Activated CD4-positive, alpha-beta memory T cell treated with anti-CD3 and anti-CD28 coated beads for 36 hours (primary cell): Measurements from ENCODE around the gene SLC15A1. TPM values are rescaled to one million over a fixed set of nuclear protein-coding genes. Genes with fewer than 3 reads are reported as not detected.

Experiments used
- CTCF ChIA-PET: fragments of 350-600 bp; sonication (Branson Sonifier 250); formaldehyde crosslinking; loops from one replicate; lab custom pipeline; 2021; ENCODE audit warnings: antibody characterized with exemption, inconsistent platforms; lab: Charles Lee
- POLR2A ChIA-PET: fragments of 350-600 bp; sonication (Branson Sonifier 250); formaldehyde crosslinking; loops from one replicate; lab custom pipeline; 2021; ENCODE audit warnings: antibody characterized with exemption; lab: Charles Lee
- DNase-seq: peaks from one replicate; pipeline ENCODE4 v3.0.0-alpha.2; 2020
- H3K27ac Mint-ChIP-seq: one replicate; pipeline ENCODE4 v1.8.0; 2021; ENCODE audit warnings: mixed read lengths
- H3K27me3 Mint-ChIP-seq: one replicate; pipeline ENCODE4 v1.8.0; 2021; ENCODE audit warnings: mixed read lengths
- H3K36me3 Mint-ChIP-seq: one replicate; pipeline ENCODE4 v1.8.0; 2021; ENCODE audit warnings: mixed read lengths
- H3K4me1 Mint-ChIP-seq: one replicate; pipeline ENCODE4 v1.8.0; 2021; ENCODE audit warnings: low read depth, mixed read lengths
- H3K4me3 Mint-ChIP-seq: one replicate; pipeline ENCODE4 v1.8.0; 2021; ENCODE audit warnings: mild to moderate bottlenecking, mixed read lengths
- H3K9me3 Mint-ChIP-seq: one replicate; pipeline ENCODE4 v1.8.0; 2021; ENCODE audit warnings: mixed read lengths
- intact Hi-C: fragments of 100-400 bp; cut with micrococcal nuclease; formaldehyde crosslinking; loops from one replicate; pipeline ENCODE4 v1.15.1; 2023
- total RNA-seq, 2 experiments: library from RNA; stranded (reverse); gene quantifications; one replicate each; pipeline ENCODE4 v1.2.3, GENCODE V29; 2021

The SLC15A1 gene
- total RNA-seq, 2 experiments from 2014 or later, result not detected

DNA sequence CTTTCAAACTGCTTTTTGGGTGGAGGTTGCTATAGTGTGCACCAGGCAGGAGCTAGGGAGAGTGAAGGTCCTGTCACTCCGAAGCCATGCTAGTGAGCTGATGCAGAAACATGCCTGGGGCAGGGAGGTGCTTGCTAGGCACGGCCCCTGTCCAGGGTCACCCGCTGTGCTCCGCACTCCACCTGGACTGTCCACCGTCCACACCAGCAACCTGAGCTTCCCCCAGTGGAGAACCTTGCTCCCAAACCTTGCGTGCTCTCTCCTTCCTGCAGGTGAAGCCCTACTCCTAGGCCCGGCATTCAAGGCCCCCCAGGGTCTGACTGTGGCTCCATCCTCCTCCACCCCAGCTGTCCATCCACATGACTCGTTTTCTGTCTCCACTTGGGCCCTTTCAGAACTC is 12.3 kb downstream of the SLC15A1 start:
- CTCF ChIA-PET, result no interaction called here
- POLR2A ChIA-PET, result no interaction called here
- intact Hi-C loops, result no loop called here
- peaks cover 18% of the 10 kb centered on the region for H3K9me3 Mint-ChIP-seq
- no peaks in the 10 kb centered on the region for H3K4me1 Mint-ChIP-seq
- no peak for DNase-seq
- H3K4me3 Mint-ChIP-seq, result no peak overlapping the region
- no peaks in the 10 kb centered on the region for H3K36me3 Mint-ChIP-seq
- no peak overlapping the region for H3K27ac Mint-ChIP-seq
- H3K27me3 Mint-ChIP-seq, result peaks cover 2% of the 10 kb centered on the region

DNA sequence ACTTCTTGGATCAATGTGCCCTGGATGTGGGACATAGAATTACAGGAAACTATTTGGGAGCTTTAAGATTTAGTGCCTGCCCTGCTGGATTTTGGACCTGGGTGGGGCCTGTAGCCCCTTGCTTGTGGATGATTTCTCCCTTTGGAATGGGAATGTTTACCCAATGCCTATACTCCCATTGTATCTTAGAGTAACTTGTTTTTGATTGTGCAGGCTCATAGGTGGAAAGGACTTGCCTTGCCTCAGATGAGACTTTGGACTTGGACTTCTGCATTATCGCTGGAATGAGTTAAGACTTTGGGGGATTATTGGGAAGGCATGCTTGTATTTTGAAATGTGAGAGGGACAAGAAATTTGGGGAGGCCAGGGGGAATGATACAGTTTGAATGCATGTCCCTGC is 13.5 kb downstream of the SLC15A1 start:
- peaks cover 2% of the 10 kb centered on the region for H3K27me3 Mint-ChIP-seq
- no peak overlapping the region for H3K27ac Mint-ChIP-seq
- no peaks in the 10 kb centered on the region for H3K4me1 Mint-ChIP-seq
- H3K4me3 Mint-ChIP-seq, result no peak overlapping the region
- intact Hi-C loops, result no loop called here
- H3K9me3 Mint-ChIP-seq, result peaks cover 18% of the 10 kb centered on the region
- ChIA-PET CTCF (no interaction called here), POLR2A (no interaction called here)
- no peaks in the 10 kb centered on the region for H3K36me3 Mint-ChIP-seq
- DNase-seq, result no peak

DNA sequence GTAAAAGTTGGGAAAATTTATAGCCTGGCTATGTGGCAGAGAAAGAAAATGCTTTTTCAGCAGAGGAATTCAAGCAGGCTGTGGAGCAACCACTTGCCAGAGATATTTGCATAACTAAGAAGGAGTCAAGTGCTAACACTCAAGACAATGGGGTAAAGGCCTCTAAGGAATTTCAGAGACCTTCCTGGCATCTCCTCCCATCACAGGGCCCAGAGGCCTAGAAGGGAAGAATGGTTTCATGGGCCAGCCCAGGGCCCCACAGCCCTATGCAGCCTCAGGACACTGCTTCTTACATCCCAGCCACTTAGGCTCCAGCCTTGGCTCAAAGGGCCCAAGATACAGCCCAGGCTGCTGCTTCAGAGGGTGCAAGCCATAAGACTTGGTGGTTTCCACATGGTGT is 14.3 kb downstream of the SLC15A1 start:
- Mint-ChIP-seq H3K27ac (no peak overlapping the region), H3K36me3 (no peaks in the 10 kb centered on the region), H3K4me1 (no peaks in the 10 kb centered on the region), H3K27me3 (no peaks in the 10 kb centered on the region), H3K4me3 (no peak overlapping the region), H3K9me3 (peaks cover 18% of the 10 kb centered on the region)
- DNase-seq, result no peak
- intact Hi-C loops, result no loop called here
- CTCF ChIA-PET, result no interaction called here
- POLR2A ChIA-PET, result no interaction called here

DNA sequence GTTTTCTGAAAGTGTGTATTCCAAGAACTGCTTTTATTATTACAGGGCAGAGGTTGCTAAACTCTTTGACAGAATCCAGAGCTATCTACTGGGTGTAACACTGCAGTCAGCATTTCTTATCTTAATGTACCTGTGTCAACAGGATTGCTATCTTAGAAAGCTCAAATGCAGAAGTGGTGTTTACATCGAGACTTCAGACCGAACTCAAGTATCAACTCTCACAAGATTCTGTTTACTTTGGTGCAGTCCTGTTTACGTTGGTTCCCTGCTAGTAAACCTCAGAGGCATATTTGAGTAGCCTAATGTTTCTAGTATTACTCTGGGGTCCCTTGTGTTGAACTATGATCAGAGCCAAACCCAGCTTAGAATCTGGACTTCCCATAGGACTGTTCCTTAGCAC is 20.5 kb downstream of the SLC15A1 start:
- H3K27me3 Mint-ChIP-seq, result peaks cover 3% of the 10 kb centered on the region
- CTCF ChIA-PET, result no interaction called here
- POLR2A ChIA-PET, result no interaction called here
- no peak overlapping the region for H3K27ac Mint-ChIP-seq
- no peaks in the 10 kb centered on the region for H3K4me1 Mint-ChIP-seq
- H3K9me3 Mint-ChIP-seq, result no peaks in the 10 kb centered on the region
- DNase-seq, result no peak
- intact Hi-C loops, result no loop called here
- no peaks in the 10 kb centered on the region for H3K36me3 Mint-ChIP-seq
- no peak overlapping the region for H3K4me3 Mint-ChIP-seq

DNA sequence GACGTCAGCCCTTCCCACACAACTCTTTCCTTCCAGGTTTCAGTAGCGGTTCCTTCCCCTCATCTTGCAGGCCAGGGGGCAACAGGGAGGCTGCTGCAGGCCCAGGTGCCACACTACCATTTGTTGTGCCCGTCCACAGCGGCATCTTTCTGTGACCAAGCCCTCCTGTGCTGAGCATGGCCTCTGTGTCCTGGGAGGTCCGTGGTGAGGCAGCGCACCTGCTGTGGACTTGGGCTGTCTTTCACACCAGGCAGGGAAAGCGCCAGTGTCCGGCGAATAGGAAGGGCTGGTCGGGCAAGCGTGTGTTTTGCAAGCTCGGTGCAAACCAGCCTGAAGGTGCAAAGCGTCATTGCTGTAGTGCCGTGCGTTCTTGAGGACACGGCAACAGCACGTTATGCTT is 21.4 kb downstream of the SLC15A1 start:
- POLR2A ChIA-PET, result no interaction called here
- H3K36me3 Mint-ChIP-seq, result no peaks in the 10 kb centered on the region
- DNase-seq, result no peak
- intact Hi-C loops, result no loop called here
- H3K4me3 Mint-ChIP-seq, result no peak overlapping the region
- H3K27me3 Mint-ChIP-seq, result peaks cover 3% of the 10 kb centered on the region
- no peaks in the 10 kb centered on the region for H3K4me1 Mint-ChIP-seq
- H3K27ac Mint-ChIP-seq, result no peak overlapping the region
- CTCF ChIA-PET, result no interaction called here
- H3K9me3 Mint-ChIP-seq, result no peaks in the 10 kb centered on the region

DNA sequence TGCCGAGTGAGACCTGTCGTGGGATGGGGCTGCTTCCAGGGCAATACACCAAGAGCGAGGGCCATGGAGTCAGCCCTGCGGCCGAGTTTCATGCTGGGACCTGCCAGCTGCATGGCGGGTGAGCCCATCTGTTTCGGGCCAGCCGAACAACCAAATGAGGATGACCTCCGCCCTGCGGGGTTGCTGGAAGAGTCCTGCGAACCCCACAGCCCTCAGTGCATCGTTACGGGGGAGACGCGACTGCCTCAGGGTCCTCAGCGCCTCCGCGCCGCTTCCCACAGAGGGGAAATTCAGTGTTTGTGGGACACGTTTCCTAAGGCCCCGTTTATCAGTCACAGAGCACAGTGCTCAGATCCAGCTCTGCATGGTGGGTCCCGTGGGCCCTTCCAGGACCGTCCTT is 22.0 kb downstream of the SLC15A1 start:
- POLR2A ChIA-PET, result no interaction called here
- CTCF ChIA-PET, result no interaction called here

DNA sequence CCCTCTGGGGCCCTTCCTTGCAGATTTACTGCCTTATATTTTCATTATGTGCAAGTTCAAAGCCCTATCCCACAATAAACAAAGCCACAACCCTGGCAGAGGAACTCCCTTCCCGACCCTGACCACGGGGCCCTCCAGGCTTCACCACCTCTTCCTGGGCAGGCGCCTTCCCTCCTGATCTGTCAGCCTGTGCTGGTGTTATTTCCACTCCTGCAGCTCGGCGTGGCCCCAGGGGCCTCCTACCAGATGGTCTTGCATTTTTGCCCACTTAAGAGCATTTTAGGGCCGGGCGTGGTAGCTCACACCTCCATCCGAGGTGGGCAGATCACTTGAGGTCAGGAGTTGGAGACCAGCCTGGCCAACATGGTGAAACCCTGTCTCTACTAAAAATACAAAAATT is 22.8 kb downstream of the SLC15A1 start:
- ChIA-PET POLR2A (no interaction called here), CTCF (no interaction called here)
- Mint-ChIP-seq H3K9me3 (no peaks in the 10 kb centered on the region), H3K4me1 (no peaks in the 10 kb centered on the region), H3K4me3 (no peak overlapping the region), H3K27ac (no peak overlapping the region), H3K27me3 (peaks cover 3% of the 10 kb centered on the region), H3K36me3 (no peaks in the 10 kb centered on the region)
- intact Hi-C loops, result no loop called here
- DNase-seq, result no peak

More for the DNA sequence above, 22.0 kb downstream of the SLC15A1 start:
- Mint-ChIP-seq H3K27ac (no peak overlapping the region), H3K9me3 (no peaks in the 10 kb centered on the region), H3K4me3 (no peak overlapping the region), H3K27me3 (peaks cover 3% of the 10 kb centered on the region), H3K4me1 (no peaks in the 10 kb centered on the region), H3K36me3 (no peaks in the 10 kb centered on the region)
- DNase-seq, result no peak
- intact Hi-C loops, result no loop called here

DNA sequence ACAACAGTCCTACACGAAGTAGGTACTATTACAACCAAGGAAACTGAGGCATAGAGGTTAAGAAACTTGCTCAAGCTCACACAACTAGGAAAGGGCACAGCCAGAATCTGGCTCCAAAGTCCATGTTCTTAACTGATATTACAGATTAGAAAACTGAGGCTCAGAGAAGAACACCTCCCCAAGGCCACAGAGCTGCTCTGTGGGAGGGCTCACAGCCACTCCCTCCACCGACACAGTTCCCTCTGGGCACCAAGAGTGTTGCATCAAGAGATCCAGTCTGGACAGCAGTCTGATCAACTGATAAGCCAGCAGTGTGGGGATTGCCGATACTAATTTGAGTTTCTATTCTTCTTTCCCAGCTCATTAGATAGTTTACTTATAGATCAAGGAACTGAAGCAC is 29.5 kb downstream of the SLC15A1 start:
- H3K27ac Mint-ChIP-seq, result no peak overlapping the region
- POLR2A ChIA-PET, result no interaction called here

DNA sequence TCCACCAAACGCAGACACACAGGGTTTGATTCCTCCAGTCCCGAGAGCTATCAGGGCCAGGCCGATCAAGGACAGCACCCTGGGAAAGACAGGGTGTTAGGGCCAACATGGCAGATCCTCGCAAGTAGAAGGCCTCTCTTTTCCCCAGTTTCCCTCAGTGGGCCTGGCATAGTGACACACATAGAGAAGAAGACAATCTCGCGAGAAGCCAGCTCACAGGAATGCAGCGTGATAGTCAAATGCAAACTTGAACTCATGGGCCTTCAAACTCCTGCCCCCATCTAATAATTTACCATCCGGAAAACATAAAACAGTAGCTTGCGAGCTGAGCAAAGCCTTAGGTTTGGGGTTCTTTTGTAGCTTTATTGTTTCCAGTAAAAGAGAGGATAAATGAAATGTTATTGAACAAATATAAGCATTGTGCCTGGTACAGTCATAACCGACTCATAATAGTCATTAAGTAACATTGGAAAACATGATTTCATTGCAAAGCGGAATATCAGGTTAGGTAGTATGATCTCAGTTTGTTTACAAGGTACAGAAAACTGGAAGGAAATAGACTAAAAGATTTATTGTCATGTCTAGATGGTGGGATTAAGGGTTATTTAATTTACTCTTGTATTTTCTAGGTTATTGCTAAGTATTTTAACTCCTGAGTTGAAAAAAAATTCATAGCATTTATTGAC is 30.5 kb downstream of the SLC15A1 start:
- no peaks in the 10 kb centered on the region for H3K36me3 Mint-ChIP-seq
- CTCF ChIA-PET, result no interaction called here
- no peak overlapping the region for H3K27ac Mint-ChIP-seq
- no peak for DNase-seq
- no peaks in the 10 kb centered on the region for H3K9me3 Mint-ChIP-seq
- H3K27me3 Mint-ChIP-seq, result no peaks in the 10 kb centered on the region
- H3K4me3 Mint-ChIP-seq, result no peak overlapping the region
- H3K4me1 Mint-ChIP-seq, result no peaks in the 10 kb centered on the region
- POLR2A ChIA-PET, result no interaction called here
- intact Hi-C loops, result no loop called here

More for the DNA sequence above, 29.5 kb downstream of the SLC15A1 start:
- CTCF ChIA-PET, result no interaction called here
- intact Hi-C loops, result no loop called here
- no peaks in the 10 kb centered on the region for H3K9me3 Mint-ChIP-seq
- no peak for DNase-seq
- no peaks in the 10 kb centered on the region for H3K4me1 Mint-ChIP-seq
- no peak overlapping the region for H3K4me3 Mint-ChIP-seq
- no peaks in the 10 kb centered on the region for H3K27me3 Mint-ChIP-seq
- no peaks in the 10 kb centered on the region for H3K36me3 Mint-ChIP-seq

DNA sequence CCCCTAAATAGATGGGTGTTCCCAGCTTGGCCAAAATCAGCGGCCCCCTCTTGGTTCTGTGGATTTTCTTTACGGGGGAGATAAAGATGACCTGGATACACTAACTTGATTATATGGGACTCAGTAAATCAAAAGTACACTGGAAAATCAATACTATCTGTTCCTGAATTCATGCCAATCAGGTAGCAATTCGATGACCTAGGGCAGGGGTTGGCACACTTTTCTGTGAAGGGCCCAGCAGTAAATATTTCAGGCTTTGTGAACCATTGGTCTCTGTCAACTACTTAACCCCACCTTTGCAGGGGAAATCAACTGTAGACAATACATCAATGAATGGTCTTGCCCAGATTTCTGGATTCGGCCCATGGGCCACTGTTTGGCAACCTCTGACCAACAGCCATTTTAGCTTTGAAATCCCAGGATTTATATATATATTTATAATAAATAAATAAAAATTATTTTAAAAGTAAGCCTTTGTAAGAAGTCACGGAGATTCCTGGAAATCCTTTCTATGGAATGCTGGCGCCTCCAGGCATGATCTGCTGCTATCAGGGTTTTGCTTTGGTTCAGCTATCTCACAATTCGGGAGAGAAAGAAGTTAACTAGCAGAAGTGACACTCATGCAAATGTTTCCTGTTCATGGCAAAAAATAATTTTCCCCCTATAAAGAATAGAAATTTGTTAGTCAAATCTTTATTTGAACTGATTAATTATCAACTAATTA is 32.8 kb downstream of the SLC15A1 start:
- DNase-seq, result no peak
- H3K36me3 Mint-ChIP-seq, result no peaks in the 10 kb centered on the region
- H3K27me3 Mint-ChIP-seq, result no peaks in the 10 kb centered on the region
- H3K27ac Mint-ChIP-seq, result no peak overlapping the region
- ChIA-PET POLR2A (no interaction called here), CTCF (no interaction called here)
- H3K4me1 Mint-ChIP-seq, result no peaks in the 10 kb centered on the region
- intact Hi-C loops, result no loop called here
- H3K9me3 Mint-ChIP-seq, result no peaks in the 10 kb centered on the region
- H3K4me3 Mint-ChIP-seq, result no peak overlapping the region

DNA sequence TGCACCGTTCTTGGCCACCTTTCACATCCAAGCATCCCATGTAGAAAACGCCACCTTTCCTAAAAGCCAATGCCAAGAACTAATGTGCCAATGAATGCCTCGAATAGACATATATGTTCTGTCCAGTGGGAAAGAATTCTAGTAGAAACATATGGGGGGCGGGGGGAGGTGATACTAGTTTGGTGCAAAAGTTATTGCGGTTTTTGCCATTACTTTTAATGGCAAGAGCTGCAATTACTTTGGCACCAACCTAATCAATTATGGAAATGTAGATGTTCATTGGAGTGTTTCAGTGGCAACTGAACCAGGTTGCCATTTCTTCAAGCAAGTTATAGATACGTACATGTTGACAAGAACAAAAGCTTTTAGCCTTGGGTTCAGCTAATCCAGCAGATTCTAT is 34.6 kb downstream of the SLC15A1 start:
- POLR2A ChIA-PET, result no interaction called here
- no peak overlapping the region for H3K4me3 Mint-ChIP-seq
- no peaks in the 10 kb centered on the region for H3K9me3 Mint-ChIP-seq
- no peak for DNase-seq
- H3K36me3 Mint-ChIP-seq, result no peaks in the 10 kb centered on the region
- intact Hi-C loops, result no loop called here
- CTCF ChIA-PET, result no interaction called here
- no peaks in the 10 kb centered on the region for H3K4me1 Mint-ChIP-seq
- no peaks in the 10 kb centered on the region for H3K27me3 Mint-ChIP-seq
- H3K27ac Mint-ChIP-seq, result no peak overlapping the region

DNA sequence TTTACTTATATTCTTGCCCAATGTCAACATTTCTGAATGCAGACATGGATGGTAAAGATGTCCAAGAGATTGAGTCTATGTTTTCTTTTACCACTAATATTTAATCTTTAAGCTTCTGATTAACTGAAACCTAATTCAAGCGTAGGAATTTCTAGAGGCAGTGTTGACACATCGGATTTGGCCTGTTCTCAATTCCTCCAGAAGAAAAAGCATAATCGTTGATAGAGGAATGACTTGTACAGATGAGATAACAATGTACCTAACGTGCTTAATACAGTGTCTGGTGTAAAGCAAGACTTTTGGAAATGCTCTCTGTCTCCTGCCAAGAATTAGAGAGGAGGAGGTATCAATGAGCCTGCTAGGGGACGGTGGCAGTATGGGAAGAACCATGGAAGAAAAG is 35.2 kb downstream of the SLC15A1 start:
- no peaks in the 10 kb centered on the region for H3K9me3 Mint-ChIP-seq
- intact Hi-C loops, result no loop called here
- no peak overlapping the region for H3K4me3 Mint-ChIP-seq
- ChIA-PET CTCF (no interaction called here), POLR2A (no interaction called here)
- H3K4me1 Mint-ChIP-seq, result no peaks in the 10 kb centered on the region
- no peaks in the 10 kb centered on the region for H3K27me3 Mint-ChIP-seq
- no peak for DNase-seq
- no peaks in the 10 kb centered on the region for H3K36me3 Mint-ChIP-seq
- H3K27ac Mint-ChIP-seq, result no peak overlapping the region

DNA sequence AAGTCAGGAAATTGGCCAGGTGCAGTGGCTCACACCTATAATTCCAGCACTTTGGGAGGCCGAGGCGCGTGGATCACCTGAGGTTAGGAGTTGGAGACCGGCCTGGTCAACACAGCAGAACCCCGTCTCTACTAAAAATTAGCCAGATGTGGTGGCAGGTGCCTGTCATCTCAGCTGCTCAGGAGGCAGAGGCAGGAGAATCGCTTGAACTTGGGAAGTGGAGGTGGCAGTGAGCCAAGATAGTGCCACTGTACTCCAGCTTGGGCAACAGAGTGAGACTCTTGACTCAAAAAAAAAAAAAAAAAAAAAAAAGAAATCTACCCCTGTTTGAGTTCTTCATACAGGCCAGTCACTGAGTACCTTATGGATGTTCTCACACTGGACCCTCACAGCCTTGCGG is 42.0 kb downstream of the SLC15A1 start:
- intact Hi-C loops, result no loop called here
- Mint-ChIP-seq H3K36me3 (no peaks in the 10 kb centered on the region), H3K27me3 (peaks cover 4% of the 10 kb centered on the region), H3K9me3 (no peaks in the 10 kb centered on the region), H3K27ac (no peak overlapping the region), H3K4me3 (no peak overlapping the region), H3K4me1 (peaks cover 2% of the 10 kb centered on the region)
- ChIA-PET CTCF (no interaction called here), POLR2A (no interaction called here)
- DNase-seq, result no peak
